K562 treated with DMSO at 1 percent for 12 hours (cell line): ENCODE measurements around the gene LRBA. TPM values are rescaled to one million over a fixed set of nuclear protein-coding genes. Genes with fewer than 3 reads are reported as not detected.

ENCODE experiments used
- total RNA-seq: library from RNA; unstranded; fragments of 300-600 nt; gene quantifications from 2 replicates; pipeline ENCODE4 v1.2.3, GENCODE V29; 2022; ENCODE audit not compliant: insufficient read depth

Gene LRBA, protein sequence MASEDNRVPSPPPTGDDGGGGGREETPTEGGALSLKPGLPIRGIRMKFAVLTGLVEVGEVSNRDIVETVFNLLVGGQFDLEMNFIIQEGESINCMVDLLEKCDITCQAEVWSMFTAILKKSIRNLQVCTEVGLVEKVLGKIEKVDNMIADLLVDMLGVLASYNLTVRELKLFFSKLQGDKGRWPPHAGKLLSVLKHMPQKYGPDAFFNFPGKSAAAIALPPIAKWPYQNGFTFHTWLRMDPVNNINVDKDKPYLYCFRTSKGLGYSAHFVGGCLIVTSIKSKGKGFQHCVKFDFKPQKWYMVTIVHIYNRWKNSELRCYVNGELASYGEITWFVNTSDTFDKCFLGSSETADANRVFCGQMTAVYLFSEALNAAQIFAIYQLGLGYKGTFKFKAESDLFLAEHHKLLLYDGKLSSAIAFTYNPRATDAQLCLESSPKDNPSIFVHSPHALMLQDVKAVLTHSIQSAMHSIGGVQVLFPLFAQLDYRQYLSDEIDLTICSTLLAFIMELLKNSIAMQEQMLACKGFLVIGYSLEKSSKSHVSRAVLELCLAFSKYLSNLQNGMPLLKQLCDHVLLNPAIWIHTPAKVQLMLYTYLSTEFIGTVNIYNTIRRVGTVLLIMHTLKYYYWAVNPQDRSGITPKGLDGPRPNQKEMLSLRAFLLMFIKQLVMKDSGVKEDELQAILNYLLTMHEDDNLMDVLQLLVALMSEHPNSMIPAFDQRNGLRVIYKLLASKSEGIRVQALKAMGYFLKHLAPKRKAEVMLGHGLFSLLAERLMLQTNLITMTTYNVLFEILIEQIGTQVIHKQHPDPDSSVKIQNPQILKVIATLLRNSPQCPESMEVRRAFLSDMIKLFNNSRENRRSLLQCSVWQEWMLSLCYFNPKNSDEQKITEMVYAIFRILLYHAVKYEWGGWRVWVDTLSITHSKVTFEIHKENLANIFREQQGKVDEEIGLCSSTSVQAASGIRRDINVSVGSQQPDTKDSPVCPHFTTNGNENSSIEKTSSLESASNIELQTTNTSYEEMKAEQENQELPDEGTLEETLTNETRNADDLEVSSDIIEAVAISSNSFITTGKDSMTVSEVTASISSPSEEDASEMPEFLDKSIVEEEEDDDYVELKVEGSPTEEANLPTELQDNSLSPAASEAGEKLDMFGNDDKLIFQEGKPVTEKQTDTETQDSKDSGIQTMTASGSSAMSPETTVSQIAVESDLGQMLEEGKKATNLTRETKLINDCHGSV (N-terminal part only)
- total RNA-seq: 30.1 and 76.9 TPM in 2 replicates

GRCh38 chr4:151014521-151015458, at the start of gene LRBA:
LRBA (minus strand) TSS chr4:151015284; CDS start chr4:151014642, 642 bp downstream.

DNA sequence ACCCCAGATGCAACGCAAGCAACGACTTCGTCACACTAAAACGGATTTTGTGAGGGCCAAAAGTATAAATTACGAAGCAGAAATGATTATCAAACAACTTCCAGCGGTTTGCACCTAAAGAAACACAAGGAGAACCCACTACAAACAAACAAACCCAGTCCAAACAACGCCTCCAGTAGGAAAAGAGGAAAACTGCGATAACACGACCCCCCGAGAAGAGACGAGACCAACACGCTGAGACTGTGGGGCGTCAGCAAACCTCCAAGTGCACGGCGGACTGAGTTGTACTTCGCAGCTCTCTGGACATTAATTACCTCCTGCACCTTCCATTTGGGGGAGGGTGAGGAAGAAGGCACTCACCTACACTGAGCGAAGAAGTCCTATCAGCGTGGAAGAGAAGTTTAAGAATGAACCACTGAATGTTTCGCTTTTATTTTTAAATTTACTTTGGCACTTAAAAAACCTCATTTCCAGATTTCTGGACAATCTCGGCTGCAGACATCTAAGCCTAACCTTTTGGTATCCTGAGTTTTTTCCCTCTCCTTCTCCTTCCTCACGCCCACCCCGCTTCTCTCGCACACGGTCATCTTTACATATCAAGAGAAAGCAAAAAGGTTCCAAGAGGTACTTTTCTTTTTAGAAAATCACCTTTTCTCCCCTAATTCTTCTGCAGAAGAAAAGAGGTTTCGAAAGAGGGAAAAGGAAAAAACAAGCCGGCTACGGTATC, 432.8 kb downstream of the LRBA start, which contains the start of gene MAB21L2:
TSS of gene MAB21L2 (plus strand) at position 6 of the 727 bp plus-strand sequence. CDS start 879 bp downstream, outside the sequence.

Other genes with a start within 250 kb of the LRBA start
- gene RPS3A, start 84.3 kb upstream of the LRBA start, total RNA-seq: 5,068 and 5,769 TPM in 2 replicates